Smooth muscle cell (in vitro differentiated cells): ENCODE data around the gene CAV1. TPM values are rescaled to one million over a fixed set of nuclear protein-coding genes. Genes with fewer than 3 reads are reported as not detected.

ENCODE experiments used
- DNase-seq: peaks from one replicate; lab custom pipeline; 2025; ENCODE audit not compliant: unreplicated experiment; lab: John Stamatoyannopoulos, UW
- H2AFZ ChIP-seq: fragments of 200-600 bp; sonication (generic); 2 replicates; pipeline ENCODE4 v1.6.0; 2016; ENCODE audit warnings: antibody characterized with exemption, low read depth, mild to moderate bottlenecking
- H3F3A ChIP-seq: fragments of 200-600 bp; sonication (generic); 2 replicates; pipeline ENCODE4 v1.6.0; 2017; ENCODE audit warnings: antibody characterized with exemption, low read depth
- H3K27ac ChIP-seq: fragments of 200-600 bp; sonication (generic); 2 replicates; pipeline ENCODE4 v1.5.1; 2016; ENCODE audit warnings: low read depth, mild to moderate bottlenecking
- H3K27me3 ChIP-seq: fragments of 200-600 bp; sonication (generic); 2 replicates; pipeline ENCODE4 v1.6.1; 2016; ENCODE audit warnings: low read depth, mild to moderate bottlenecking
- H3K36me3 ChIP-seq: fragments of 200-600 bp; sonication (generic); 2 replicates; pipeline ENCODE4 v1.5.1; 2016; ENCODE audit warnings: low read depth
- H3K4me1 ChIP-seq: fragments of 200-600 bp; sonication (generic); 2 replicates; pipeline ENCODE4 v1.5.1; 2016; ENCODE audit warnings: low read depth
- H3K4me2 ChIP-seq: fragments of 200-600 bp; sonication (generic); 2 replicates; pipeline ENCODE4 v1.6.0; 2016; ENCODE audit warnings: mild to moderate bottlenecking
- H3K4me3 ChIP-seq: fragments of 200-600 bp; sonication (generic); 2 replicates; pipeline ENCODE4 v1.5.1; 2016; ENCODE audit warnings: mild to moderate bottlenecking
- H3K79me2 ChIP-seq: fragments of 200-600 bp; sonication (generic); 2 replicates; pipeline ENCODE4 v1.6.0; 2016; ENCODE audit warnings: low read depth, mild to moderate bottlenecking
- H3K9ac ChIP-seq: fragments of 200-600 bp; sonication (generic); 2 replicates; pipeline ENCODE4 v1.6.0; 2016; ENCODE audit warnings: low read depth
- H3K9me3 ChIP-seq: fragments of 200-600 bp; sonication (generic); replicated peaks from 2 replicates; pipeline ENCODE4 v1.5.1; 2016; ENCODE audit warnings: low read depth
- H4K20me1 ChIP-seq: fragments of 200-600 bp; sonication (generic); 2 replicates; pipeline ENCODE4 v1.6.0; 2016; ENCODE audit warnings: low read depth
- WGBS: methylation state at CpG from one replicate; pipeline ENCODE4 v1.1.7; 2016; ENCODE audit warnings: low lambda C conversion rate; 5-methylcytosine and 5-hydroxymethylcytosine counted together
- polyA plus RNA-seq: library from polyadenylated mRNA; unstranded; fragments of >200 nt; fragmentation: Nextera tagmentation; extraction: Ambion mirVana; gene quantifications from 2 replicates; pipeline ENCODE4 v1.2.1, GENCODE V29; 2016
- total RNA-seq: library from RNA; depleted of rRNA; stranded (reverse); fragments of >200 nt; gene quantifications from 2 replicates; pipeline ENCODE4 v1.2.3, GENCODE V29; 2014
- TF ChIP-seq, protein P1 (sequence below): fragments of 200-600 bp; sonication (generic); IDR thresholded peaks from 2 replicates; pipeline ENCODE4 v1.5.1; 2017; ENCODE audit warnings: borderline replicate concordance, mild to moderate bottlenecking, antibody characterized with exemption; ENCODE audit not compliant: insufficient read depth, poor library complexity, severe bottlenecking

CAV1 gene
- total and polyA plus RNA-seq, 2 experiments from 2014 or later: 55.8 to 84.7 TPM

DNA sequence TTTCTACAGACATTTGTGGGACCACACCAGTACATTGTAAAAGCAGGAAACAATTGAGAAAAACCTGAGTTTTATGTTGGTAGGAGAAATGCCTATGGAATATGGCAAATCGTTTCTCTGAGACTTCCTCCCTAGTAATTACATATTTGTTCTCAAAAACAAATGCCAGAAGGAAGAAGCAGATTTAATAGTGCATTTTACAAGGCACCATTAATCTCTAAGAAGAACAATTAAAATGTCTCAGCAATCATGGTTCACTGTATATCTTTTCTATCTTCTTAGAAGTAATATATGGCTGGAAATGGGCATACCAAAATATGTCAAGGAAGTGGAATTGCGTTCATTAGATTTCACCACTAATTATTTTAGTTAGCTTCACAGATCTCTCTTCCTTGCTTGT lies 13.3 kb downstream of the CAV1 start:
- Histone ChIP-seq H3K36me3 (no peaks in the 10 kb centered on the region), H3K4me3 (no peak overlapping the region), H3F3A (no peaks in the 10 kb centered on the region), H3K9me3 (no peaks in the 10 kb centered on the region), H4K20me1 (no peaks in the 10 kb centered on the region), H3K9ac (no peak overlapping the region), H3K4me2 (no peak overlapping the region), H3K27me3 (no peaks in the 10 kb centered on the region), H3K4me1 (no peaks in the 10 kb centered on the region), H2AFZ (no peak overlapping the region), H3K27ac (no peak overlapping the region), H3K79me2 (peaks cover 6% of the 10 kb centered on the region)
- 95% methylated on average over 2 of the region's 2 CpGs for WGBS
- DNase-seq: no peak
- TF ChIP-seq, protein P1, sequence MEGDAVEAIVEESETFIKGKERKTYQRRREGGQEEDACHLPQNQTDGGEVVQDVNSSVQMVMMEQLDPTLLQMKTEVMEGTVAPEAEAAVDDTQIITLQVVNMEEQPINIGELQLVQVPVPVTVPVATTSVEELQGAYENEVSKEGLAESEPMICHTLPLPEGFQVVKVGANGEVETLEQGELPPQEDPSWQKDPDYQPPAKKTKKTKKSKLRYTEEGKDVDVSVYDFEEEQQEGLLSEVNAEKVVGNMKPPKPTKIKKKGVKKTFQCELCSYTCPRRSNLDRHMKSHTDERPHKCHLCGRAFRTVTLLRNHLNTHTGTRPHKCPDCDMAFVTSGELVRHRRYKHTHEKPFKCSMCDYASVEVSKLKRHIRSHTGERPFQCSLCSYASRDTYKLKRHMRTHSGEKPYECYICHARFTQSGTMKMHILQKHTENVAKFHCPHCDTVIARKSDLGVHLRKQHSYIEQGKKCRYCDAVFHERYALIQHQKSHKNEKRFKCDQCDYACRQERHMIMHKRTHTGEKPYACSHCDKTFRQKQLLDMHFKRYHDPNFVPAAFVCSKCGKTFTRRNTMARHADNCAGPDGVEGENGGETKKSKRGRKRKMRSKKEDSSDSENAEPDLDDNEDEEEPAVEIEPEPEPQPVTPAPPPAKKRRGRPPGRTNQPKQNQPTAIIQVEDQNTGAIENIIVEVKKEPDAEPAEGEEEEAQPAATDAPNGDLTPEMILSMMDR: no peak

DNA sequence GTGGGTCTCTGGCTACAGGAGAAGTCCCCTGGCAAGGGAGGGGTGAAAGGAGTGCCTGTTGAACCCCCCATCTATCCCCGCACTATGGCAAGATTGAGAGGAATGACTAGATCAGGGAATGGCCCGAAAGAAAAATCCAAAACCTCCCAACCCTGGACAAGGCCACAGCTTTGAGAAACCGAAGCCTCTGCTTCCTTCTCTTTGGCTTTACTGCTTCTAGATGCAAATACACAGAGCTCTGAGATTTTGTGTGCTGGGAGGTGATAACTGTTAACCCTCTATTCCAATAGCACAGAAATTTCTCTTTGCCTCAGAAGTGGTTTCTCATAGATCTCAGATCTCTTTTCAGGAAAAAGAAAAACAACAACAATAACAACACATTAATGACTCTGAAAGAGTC lies 15.0 kb downstream of the CAV1 start:
- Histone ChIP-seq H3K9ac (no peak overlapping the region), H2AFZ (no peak overlapping the region), H3K79me2 (no peaks in the 10 kb centered on the region), H3K4me1 (no peaks in the 10 kb centered on the region), H3K36me3 (no peaks in the 10 kb centered on the region), H3K4me2 (no peak overlapping the region), H4K20me1 (no peaks in the 10 kb centered on the region), H3F3A (no peaks in the 10 kb centered on the region), H3K27me3 (no peaks in the 10 kb centered on the region), H3K27ac (no peak overlapping the region), H3K9me3 (no peaks in the 10 kb centered on the region), H3K4me3 (no peak overlapping the region)
- TF ChIP-seq, protein P1: no peak
- 96% methylated on average over 3 of the region's 3 CpGs for WGBS
- no peak for DNase-seq

DNA sequence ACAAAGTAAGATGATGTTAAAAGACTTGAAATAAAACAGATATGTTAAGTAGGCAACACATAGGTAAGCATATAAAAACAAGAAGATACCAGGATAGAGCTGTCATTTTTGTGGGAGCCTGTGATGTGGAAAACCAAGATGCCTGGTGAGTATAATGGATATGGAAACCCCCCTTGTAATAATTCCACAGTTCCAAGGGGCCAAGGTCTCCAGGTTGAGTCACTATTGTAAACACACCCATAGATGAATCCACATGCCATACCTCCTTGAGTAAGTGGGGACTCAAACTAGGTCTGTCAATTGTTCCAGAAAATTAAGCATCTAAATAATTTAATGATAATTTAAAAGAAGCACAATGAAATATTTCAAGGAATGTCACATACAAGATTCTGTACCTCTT lies 15.9 kb downstream of the CAV1 start:
- no peaks in the 10 kb centered on the region for H3K36me3 ChIP-seq
- no peaks in the 10 kb centered on the region for H3K27me3 ChIP-seq
- no peaks in the 10 kb centered on the region for H3F3A ChIP-seq
- no peak for DNase-seq
- no peak overlapping the region for H3K4me3 ChIP-seq
- no peaks in the 10 kb centered on the region for H3K79me2 ChIP-seq
- H3K9me3 ChIP-seq: no peaks in the 10 kb centered on the region
- no peak overlapping the region for H3K4me2 ChIP-seq
- H4K20me1 ChIP-seq: no peaks in the 10 kb centered on the region
- no peak overlapping the region for H3K27ac ChIP-seq
- no peak overlapping the region for H3K9ac ChIP-seq
- no peaks in the 10 kb centered on the region for H3K4me1 ChIP-seq
- no peak overlapping the region for H2AFZ ChIP-seq
- TF ChIP-seq, protein P1: no peak

DNA sequence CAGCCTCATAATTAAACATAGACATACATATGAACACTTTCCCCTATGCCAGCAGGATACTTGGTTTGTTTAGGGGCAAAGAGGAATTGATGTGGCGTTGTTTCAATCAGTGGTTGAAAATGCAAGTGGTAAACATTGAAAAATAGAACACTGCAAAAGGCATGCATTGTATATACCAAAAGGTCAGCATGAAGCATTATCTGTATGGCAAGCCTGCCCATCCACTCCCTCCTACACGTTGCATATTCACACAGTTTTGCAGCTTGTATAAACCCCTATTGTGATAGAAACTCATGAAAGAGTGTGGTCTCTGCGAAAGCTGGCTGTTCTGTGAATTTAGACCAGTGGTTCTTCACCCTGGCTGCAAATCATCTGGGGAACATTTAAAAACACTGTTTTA lies 17.1 kb downstream of the CAV1 start:
- H3K4me2 ChIP-seq: no peak overlapping the region
- no peaks in the 10 kb centered on the region for H3K36me3 ChIP-seq
- no peak overlapping the region for H3K9ac ChIP-seq
- no peak overlapping the region for H3K4me3 ChIP-seq
- no peak for DNase-seq
- no peaks in the 10 kb centered on the region for H3K79me2 ChIP-seq
- no peaks in the 10 kb centered on the region for H4K20me1 ChIP-seq
- no peaks in the 10 kb centered on the region for H3F3A ChIP-seq
- H3K27me3 ChIP-seq: no peaks in the 10 kb centered on the region
- TF ChIP-seq, protein P1: no peak
- H2AFZ ChIP-seq: no peak overlapping the region
- peak overlapping the region; percentile 49 for H3K27ac ChIP-seq
- no peaks in the 10 kb centered on the region for H3K4me1 ChIP-seq
- WGBS: 74% methylated on average over 3 of the region's 3 CpGs
- no peaks in the 10 kb centered on the region for H3K9me3 ChIP-seq
